NB4 (cell line): Measurements from ENCODE around the gene GSTP1.

Source experiments
- CTCF ChIP-seq: IDR thresholded peaks from one replicate; pipeline ENCODE4 v1.5.1; 2012; ENCODE audit warnings: low read depth, low read length
- POLR2A ChIP-seq: IDR thresholded peaks from 2 replicates; pipeline ENCODE4 v1.6.1; 2011; ENCODE audit warnings: mild to moderate bottlenecking; ENCODE audit not compliant: insufficient read length; ENCODE audit errors: extremely low read depth

- TF ChIP-seq POLR2A (no peak), CTCF (no peak)
Measured at GRCh38 chr11:67606093-67606491, 22.5 kb downstream of the GSTP1 start.
